Stimulated activated CD4-positive, alpha-beta T cell treated with anti-CD3 and anti-CD28 coated beads, Interleukin-2, amount 100 ng/mL, for 24 hours (primary cell): Measurements from ENCODE around the gene BCAT1.

Source experiments
- DNase-seq, 2 donors: peaks; one replicate each; pipeline ENCODE4 v3.0.0-alpha.2; 2020

Gene BCAT1

GRCh38 chr12:24803430-24804245 lies 145.3 kb downstream of the BCAT1 start:
- no peak for DNase-seq

- DNase-seq = no peak
Observed at GRCh38 chr12:24798335-24798734, 150.6 kb downstream of the BCAT1 start.

- DNase-seq = no peak
Observed at GRCh38 chr12:24797901-24798300, 151.0 kb downstream of the BCAT1 start.

- DNase-seq = no peak
Observed at GRCh38 chr12:24796876-24797275, 152.0 kb downstream of the BCAT1 start.

- DNase-seq = no peak
Observed at GRCh38 chr12:24795699-24796347, 153.1 kb downstream of the BCAT1 start.

GRCh38 chr12:24791622-24792021 lies 157.3 kb downstream of the BCAT1 start:
- no peak for DNase-seq

GRCh38 chr12:24788886-24789285 lies 160.0 kb downstream of the BCAT1 start:
- DNase-seq = no peak

- no peak for DNase-seq
Observed at GRCh38 chr12:24780697-24781368, 168.1 kb downstream of the BCAT1 start.

GRCh38 chr12:24778486-24779304 lies 170.2 kb downstream of the BCAT1 start:
- DNase-seq = no peak

- DNase-seq = no peak
Observed at GRCh38 chr12:24777359-24777758, 171.5 kb downstream of the BCAT1 start.

GRCh38 chr12:24776861-24777260 lies 172.0 kb downstream of the BCAT1 start:
- DNase-seq = no peak

- DNase-seq = no peak
Observed at GRCh38 chr12:24775073-24775472, 173.8 kb downstream of the BCAT1 start.

GRCh38 chr12:24773996-24774395 lies 174.9 kb downstream of the BCAT1 start:
- DNase-seq = no peak

- DNase-seq = no peak
Observed at GRCh38 chr12:24772813-24773212, 176.1 kb downstream of the BCAT1 start.

- no peak for DNase-seq
Observed at GRCh38 chr12:24770821-24771220, 178.1 kb downstream of the BCAT1 start.

GRCh38 chr12:24770334-24770733 lies 178.6 kb downstream of the BCAT1 start:
- no peak for DNase-seq

GRCh38 chr12:24769682-24770081 lies 179.2 kb downstream of the BCAT1 start:
- no peak for DNase-seq

GRCh38 chr12:24768415-24768814 lies 180.5 kb downstream of the BCAT1 start:
- no peak for DNase-seq

- no peak for DNase-seq
Observed at GRCh38 chr12:24767016-24767415, 181.9 kb downstream of the BCAT1 start.

- no peak for DNase-seq
Observed at GRCh38 chr12:24764712-24765111, 184.2 kb downstream of the BCAT1 start.

- DNase-seq = no peak
Observed at GRCh38 chr12:24760606-24761378, 188.1 kb downstream of the BCAT1 start.

- no peak for DNase-seq
Observed at GRCh38 chr12:24760162-24760561, 188.7 kb downstream of the BCAT1 start.
